ENCODE results near the gene PACSIN2.

PACSIN2 gene

DNA sequence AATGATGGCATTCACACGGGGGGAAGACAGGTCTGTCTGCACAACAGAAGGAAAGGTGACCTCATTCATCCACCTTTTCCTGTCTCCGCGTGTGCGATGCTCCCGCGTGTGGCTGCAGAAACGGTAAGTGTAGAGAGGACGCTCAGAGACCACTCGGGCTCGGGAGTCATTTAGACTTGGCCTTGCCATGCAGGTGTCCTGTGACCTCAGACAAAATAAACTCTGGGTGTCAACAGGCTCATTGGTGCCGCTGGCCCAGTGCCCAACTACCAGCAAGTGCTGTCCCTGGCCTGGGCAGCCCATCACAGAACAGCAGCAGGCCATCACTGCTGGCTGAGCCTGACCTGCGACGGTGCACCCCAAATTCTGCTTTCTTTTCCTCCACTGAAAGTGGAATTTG is 109.7 kb downstream of the PACSIN2 start:
- DNase-seq (ENCODE audit: low read depth) = no peak

DNA sequence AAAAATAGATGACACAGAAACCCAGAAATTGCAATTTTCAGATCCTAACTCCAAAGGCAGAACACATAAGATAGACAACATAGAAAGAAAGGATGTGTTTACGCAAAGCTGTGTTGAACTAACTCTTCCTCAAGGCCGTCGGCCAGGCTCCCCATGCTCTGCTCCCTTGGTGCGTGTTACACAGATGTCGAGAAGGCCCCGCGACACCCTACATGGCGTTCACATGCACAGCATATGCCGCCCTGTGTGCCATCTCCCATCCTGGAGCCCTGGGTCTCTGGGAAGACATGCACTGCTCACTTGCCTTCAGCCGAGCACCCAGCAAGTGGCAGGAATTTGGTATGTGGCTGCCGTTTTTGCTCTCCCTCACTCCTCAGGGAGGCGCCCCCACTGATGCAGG is 110.9 kb downstream of the PACSIN2 start:
- DNase-seq (ENCODE audit: low read depth) = no peak

DNA sequence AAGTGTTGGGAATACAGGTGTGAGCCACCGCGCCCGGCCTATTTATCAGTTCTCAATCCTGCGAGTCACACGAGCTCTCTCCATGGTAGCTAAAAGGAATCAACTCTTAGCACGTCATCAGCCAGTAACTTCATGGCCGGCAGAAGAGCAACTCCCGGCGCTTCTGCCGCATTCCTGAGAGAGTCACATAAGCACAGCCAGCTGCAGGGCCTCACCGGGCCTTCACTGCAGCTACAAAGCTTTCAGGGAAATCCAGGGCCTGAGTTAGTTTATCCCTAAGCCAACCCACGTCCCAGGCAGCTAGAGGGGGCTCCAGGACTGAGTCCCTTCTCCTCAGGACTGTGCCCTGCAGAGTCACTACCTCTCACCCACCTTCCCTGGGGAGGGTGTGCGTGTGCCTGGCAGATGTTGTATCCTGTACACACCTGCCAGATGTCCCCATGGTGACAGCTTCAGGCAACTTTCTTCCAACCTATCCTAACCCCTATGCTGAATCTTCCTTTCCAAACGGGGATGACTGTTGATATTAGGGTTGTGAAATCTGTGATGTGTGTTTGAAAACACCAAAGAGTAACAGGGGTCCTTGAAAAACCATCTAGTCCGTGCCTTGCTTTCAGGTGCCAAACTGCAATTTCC is 112.0 kb downstream of the PACSIN2 start:
- no peak for DNase-seq (ENCODE audit: low read depth)

DNA sequence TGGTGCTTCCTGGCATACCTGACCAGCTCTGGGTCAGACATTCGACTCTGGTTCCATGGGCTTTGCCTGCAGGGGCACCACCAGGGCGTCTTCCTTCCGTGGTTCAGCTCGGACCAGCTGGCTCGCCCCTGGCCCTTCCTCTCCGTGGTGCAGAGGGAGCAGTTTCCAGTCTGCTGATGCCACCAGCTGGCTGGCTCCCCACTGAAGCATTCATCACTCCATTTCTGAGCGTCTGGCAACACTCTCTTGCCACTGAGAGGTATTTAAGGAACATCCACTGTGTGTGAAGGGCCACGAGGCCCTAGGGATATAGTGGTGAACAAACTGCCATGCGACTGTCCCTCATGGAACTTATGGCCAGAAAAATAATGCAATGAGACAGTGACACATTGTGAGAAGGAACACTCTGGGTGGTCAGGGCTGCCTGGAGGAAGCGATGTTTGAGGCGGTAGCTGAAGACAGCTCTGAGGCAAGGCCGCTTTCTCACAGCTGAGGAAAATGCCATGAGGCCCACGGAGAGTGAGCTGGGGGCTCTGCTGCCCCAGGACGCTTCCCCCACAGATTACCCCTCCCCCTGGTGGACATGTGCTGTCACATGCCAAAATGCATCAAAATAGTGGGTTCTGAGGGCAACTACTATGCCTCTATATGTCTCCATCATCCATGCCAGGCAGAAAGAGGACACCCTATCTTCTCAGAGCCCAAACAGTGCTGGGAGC is 113.0 kb downstream of the PACSIN2 start:
- DNase-seq (ENCODE audit: low read depth) = no peak

DNA sequence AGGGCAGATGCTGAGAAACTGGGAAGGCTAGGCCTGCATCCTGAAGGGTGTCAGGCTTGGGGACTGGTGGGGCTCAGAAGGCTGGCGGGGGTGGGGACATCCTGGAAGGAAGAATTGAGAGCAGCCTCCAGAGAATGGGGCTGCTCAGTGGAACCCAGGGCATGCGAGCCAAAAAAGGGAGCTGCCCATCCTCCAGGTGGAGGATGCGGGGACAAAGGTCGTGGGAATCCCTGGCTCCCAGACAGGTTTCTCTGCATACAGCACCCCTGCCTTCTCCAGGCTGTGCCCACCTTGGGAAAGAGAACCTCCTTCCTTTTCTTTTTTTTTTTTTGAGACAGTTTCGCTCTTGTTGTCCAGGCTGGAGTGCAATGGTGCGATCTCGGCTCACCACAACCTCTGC is 117.0 kb downstream of the PACSIN2 start:
- DNase-seq (ENCODE audit: low read depth) = no peak

DNA sequence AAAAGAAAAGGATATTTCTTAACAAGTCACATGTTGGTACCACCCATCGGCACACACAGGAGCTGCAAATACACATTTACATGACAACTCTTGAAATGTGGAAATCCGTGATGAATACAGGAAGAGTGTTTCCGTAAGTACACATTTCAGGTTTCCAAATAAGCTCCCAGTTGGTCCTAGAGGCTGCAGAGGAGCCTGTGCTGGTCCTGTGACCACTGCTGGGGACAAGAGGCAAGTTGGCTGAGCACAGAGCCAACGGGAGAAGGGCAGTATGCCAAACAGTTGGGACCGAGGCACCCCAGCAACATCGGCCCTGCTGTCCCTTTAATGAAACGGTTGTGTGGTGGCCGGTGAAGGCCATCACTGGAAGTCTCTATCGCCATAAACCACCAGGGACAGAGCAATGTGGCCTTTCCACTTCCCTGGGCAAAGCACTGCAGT is 119.4 kb downstream of the PACSIN2 start:
- no peak for DNase-seq (ENCODE audit: low read depth)

DNA sequence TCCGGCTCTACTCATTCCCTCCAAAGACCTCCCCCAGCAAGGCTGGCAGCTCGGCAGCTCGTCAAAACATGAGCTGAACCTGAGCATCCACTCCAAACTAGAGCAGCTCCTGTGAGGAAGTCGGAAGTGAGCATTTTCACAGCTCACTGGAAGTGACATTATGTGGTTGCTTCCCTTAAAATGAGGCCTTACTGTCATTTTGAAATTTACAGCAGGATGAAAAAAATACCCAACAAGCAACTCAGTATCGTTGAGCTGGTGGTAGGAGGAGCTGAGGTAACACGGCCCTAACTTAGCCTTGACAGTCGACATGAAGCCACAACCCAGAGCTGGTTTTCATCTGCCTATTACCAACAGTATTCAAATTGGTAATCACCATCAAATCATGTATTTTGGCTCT is 119.9 kb downstream of the PACSIN2 start:
- no peak for DNase-seq (ENCODE audit: low read depth)

DNA sequence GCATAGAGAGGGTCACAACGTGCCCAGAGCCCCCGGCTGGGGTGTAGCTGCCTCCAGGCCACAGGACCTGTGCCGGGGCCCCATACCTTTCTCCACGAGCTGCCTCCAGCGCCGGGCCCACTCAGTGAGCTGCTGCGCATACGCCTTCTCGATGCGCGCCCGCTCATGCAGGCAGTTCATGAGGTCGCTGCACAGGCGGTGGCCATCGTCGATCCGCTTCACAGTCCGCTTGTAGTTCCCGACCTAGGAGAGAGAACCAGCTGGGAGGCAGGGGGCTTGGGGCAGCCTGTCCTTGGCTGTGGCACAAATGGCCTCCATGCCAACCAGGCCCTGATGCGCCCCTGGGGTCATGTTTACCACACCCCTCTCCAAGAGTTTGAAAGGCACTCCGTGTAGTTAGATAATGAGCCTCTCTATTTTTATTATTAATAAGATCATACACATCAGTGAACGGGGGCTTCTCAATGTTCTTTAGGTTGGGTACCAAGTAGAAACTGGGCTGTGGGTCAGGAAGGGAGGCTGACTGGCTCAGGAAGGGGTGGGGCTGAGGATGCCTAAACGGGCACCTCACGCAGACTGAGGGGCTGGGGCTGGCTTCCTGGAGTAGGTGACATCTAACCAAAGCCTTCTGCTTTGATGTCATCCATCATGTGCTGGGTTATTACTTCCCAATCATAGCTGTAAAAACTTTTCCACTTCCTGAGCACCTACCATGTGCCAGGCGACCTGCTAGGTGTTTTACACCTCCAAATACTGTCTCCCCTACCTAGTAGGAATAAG is 121.4 kb downstream of the PACSIN2 start:
- DNase-seq (ENCODE audit: low read depth) = no peak

DNA sequence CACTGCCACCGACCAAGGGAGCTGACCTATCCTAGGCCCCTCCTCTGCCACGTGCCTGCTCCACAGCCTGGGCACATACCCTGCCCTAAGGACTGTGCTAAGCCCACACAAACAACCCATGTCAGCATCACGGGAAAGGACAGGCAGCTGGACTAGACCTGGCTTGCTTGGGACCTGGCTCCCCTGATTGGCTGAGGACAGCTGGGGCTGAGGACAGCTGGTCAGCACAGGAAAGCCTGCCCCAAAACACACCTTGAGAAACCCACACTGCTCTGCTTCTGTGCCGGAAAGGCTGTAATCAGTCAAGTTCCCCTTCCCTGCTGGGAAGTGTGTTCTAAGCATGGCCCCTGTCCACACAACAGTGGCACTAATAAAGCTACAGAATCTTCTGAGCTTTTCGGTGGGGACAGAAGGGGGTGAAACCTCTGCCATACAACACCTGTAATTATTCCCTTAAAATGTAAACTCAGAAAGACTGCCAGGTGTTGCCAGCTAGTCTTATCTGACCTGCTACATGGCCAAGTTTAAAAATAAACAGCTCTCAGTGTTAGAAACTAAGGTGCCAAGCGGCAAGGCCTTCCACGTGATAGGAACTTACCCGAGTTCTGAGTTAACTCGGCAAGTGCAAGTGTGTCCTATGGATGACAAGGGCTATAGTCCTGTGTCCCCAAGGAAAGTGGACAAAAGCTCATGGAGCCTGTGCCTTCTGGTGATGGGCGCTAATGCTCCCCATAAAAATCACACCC is 122.2 kb downstream of the PACSIN2 start:
- no peak for DNase-seq (ENCODE audit: low read depth)

DNA sequence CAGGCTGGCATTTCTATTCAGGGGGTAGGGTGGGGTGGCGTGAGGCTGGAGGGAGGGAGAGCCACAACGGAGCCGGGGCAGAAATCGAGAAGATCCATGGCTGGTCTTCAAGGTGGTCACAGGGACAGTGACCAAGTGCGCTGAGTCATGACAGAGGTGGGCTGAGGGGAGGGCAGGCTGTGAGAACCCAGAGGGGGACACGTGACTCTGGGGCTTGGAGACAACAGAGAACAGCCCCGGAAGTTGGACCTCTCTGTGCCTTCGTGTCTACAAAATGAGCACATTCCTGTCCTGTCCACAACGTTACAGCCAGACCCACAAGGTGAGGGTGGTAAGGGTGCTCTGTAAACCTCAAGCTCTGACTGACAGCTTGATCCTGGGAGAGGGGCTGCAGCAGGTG is 122.8 kb downstream of the PACSIN2 start:
- DNase-seq (ENCODE audit: low read depth) = no peak

DNA sequence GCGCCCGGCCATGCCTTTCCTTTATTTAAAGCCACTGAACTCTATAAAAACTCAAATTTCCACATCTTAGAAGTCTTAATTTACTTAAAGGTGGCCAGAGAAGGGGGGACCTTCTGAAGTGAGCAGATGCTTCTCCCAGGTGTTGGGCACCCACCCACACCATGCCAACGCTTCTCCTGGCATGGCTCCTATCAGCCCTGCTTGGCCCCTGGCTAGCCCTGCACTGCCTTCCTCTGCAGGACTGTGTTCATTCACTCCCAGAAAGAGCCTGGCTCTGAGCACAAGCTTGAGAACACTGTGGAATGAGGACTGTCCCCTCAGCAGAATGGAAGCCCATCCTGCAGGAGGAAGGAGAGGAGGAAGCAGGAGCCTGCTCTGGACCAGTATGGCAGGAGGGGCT is 123.3 kb downstream of the PACSIN2 start:
- no peak for DNase-seq (ENCODE audit: low read depth)

DNA sequence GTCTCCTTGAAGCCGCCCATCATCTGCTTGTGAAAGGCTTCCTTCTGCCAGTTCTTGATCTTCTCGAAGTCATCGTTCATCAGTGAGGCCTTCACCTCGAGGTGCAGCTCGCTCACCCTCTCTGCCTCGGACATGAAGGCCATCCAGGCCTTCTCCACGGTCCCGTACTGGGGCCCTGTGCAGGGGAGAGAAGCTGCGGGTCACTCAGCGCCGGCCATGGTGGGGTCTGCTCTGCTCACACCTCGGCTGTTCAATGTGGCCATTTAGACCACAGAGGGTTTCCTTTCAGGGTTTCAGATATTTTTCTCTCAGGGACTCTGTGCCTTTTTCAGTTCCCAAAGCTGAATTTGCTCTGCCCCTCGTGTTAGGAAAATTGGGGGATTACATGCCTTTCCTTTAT is 123.9 kb downstream of the PACSIN2 start:
- no peak for DNase-seq (ENCODE audit: low read depth)

DNA sequence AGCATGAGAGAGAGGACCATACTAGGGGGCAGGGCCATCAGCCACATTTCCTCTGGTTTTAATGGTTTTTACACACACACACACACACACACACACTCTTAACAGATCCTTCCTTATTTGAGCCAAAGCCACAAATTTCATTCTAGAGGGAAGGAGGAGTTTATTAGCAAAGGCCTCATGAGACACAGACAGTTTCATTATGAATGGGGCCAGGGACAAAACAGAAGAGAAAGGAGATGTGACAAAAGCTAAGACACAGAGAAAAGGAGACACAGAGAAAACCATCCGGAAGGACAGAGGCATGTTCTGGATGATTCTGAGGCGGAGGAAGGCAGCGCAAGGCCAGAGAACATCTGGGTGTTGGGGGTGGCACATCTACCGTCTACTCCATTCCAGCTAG is 125.6 kb downstream of the PACSIN2 start:
- DNase-seq (ENCODE audit: low read depth) = no peak

DNA sequence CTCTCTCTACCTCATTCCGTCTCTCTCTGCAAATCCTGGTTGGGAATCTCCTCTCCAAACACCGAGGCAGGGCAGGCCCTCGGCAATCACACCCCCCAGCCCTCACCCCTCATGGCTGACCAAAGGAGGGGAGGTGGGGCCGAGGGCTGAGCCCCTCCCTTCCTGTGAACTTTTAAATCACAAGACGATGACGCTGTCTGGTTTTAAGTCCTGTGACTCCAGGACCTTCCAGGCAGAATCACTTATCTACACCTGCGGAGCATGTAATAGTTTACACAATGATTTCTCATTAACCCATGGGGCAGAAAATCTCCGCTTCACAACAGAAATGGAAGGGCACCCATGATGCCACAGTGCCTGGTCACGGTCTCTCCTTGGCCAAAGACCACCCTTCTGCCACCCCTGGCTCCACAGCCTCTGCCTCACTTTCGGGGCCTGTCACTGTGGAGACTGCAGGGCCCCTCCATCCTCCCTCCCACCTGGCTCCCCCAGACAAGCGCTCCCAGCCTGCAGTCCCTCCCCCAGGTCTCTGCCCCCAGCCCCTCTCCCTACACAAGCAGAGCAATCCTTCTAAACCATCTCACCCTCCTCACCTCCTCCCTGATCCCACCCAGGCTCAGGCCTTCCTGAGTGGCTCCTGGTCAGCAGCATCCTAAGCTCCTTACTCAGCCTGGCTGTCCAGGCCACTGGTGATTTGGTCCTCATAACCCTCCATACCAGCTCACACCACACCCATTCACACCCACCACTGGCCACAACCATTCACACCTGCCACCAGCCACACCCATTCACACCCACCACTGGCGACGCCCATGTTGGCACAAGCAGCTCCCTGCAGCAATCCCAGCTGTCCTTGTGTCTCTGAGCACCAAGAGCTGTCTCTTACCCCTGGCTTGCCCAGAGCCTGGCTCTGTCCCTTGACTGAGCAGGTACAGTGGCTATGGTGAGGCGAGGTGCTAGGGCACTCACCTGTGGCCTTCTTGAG is 127.1 kb downstream of the PACSIN2 start:
- DNase-seq (ENCODE audit: low read depth) = no peak

DNA sequence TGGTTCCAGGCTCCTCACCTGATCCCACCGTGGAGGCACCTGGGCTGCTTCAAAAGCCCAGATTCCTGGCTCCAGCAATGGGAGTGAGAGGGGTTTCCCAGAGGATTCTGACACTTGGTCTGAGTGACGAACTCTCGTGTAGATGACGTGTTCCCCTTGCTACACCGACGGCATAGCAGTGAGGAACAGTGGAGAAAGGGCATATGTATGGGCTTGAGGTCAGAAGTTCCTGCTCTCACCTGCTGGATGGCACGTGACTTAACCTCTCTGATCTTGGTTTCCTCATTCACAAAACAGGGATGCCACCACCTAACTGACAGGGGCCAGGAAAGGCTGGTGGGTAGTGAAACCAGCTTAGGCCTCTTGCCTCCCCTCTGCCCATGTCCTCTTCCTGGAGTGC is 127.8 kb downstream of the PACSIN2 start:
- no peak for DNase-seq (ENCODE audit: low read depth)

DNA sequence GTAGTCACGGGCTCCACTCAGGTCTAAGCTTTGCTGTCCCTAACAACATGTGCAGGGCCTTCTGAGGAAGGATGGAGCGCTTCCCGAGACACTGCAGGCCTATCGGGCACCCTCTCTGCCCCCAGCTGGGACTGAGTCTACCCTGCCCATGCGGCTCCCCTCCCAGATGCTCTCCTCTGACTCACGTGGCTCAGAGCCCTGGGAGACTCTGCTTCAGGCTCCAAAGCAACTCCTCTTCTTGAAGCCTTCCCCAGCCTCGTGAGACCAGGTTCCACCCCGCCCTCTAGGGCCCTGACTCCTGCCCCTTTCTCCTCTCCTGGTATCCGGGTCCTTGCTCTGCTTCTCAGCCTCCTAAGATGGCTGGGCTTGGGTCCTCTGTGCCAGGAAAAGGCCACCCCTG is 129.5 kb downstream of the PACSIN2 start:
- no peak for DNase-seq (ENCODE audit: low read depth)

DNA sequence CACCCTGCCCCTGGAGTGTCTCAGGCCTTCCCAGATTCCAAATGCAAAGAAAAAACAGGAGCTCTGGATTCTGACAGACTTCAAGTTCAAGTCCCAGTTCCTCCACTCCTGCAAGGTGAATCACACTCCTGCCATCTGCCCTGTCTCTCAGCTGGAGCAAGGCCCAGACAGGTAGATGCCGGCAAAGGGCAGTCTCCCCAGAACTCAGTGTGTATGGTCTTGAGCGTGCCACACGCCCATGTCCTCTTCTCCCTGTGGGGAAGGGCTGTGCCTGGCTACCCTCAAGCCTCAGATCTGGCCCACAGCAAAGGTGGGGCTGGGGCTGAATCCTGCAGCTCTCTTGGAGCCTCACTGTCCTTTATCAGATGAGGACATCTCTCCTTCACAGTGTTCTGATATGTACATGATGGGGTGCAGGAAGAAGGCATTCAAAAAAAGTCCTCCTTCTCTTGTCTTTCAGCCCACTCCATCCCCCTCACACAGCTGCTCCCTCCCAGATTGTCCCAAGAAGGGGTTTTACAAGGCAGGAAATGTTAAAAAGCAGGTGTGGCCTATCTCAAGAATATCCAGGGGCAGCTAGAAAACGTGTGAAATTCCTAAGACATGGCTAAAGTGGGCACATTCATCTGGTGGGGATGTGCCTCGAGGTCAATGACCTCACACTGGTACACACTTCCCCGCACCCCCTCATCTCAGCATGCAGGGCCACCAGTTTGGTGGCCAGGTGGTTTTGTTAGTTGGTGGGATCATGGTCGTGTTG is 130.2 kb downstream of the PACSIN2 start:
- no peak for DNase-seq (ENCODE audit: low read depth)

DNA sequence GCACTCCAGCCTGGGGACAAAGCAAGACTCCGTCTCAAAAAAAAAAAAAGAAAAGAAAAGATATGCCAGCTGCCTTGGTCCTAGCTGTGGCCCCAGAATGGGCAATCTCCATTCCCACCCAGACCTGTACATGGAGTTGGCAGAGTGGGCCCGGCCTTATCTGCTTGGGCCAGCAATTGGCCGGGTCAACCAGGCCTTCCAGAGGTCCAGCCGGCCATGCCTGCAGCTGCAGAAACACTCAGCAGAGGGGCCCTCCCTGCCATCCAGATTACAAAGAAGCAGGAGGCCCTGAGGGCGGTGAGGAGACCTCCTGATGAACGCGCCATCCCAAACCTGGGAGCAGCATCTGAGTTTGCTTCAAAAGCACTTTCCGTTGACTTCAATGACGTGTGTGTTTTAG is 131.0 kb downstream of the PACSIN2 start:
- DNase-seq (ENCODE audit: low read depth) = no peak

DNA sequence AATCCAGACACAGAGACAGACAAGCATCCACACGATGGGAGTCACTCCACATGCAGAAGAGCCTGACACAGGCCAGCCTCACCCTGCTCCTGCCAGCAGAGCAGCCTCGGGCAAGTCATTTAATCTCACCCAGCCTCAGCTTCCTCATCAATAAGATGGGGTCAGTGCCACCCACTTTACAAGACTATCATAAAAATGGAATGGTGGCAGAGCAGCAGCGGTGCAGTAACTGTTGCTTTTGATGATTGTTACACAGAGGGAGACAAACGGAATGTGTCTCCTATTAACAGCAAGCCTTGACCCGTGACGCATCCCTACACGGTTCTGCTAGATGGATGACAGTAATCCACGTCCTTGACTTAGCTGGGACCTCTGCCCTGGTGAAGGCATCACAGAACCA is 131.8 kb downstream of the PACSIN2 start:
- no peak for DNase-seq (ENCODE audit: low read depth)

DNA sequence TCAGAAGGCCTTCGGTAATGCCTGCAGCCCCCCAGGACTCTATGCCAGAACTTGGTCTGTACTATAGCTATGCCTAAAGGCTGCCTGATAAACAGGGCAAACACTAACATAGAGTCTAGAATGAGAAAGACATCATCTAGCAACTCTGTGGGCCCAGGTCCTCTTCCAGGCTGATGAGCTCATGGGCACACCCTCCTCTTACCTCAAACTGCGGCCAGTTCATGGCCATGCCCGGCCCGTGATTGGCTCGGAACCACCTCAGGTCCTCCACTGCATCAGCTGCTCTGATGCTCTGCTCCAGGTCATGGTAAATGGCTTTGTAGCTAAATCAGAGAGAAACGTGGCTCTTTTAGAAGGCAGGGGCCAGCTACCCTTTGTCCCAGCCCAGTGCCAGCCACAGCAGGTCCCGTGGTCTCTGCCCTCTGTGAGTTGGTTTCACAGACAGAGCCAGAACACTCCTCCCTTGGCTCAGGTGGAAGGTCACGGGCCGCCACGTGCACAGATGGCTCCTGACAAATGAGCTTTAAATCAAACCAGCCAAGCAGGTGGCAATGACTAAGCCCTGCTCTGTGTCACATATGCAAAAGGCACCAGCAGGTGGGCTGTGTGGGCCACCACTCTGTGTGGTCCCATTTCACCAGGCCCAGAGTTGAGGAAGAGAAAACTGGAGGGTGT is 132.8 kb downstream of the PACSIN2 start:
- DNase-seq (ENCODE audit: low read depth) = no peak

Data from activated T-helper 9 cell treated with anti-CD3 and anti-CD28 coated beads, Interleukin-2, amount 50 U/mL, for 16 hours (primary cell).